Pulmonary artery endothelial cell (primary cell): ENCODE data around the gene SLC36A3. TPM values are rescaled to one million over a fixed set of nuclear protein-coding genes. Genes with fewer than 3 reads are reported as not detected.
A peak's percentile ranks its signal among the peaks of the same experiment; 100 is the strongest.
"Not testable (repeated sequence)": the region's sequence is repeated elsewhere in the genome, so short reads cannot be mapped to it uniquely, and the experiment has no call there.

Experiments
- DNase-seq: peaks from one replicate; pipeline ENCODE4 v3.0.0-alpha.2; 2011; ENCODE audit warnings: low read depth, low spot score
- total RNA-seq: library from RNA; depleted of rRNA; stranded (reverse); fragments of >200 nt; gene quantifications from 2 replicates; pipeline ENCODE4 v1.2.3, GENCODE V29; 2014

The SLC36A3 gene
- not detected in 2 replicates for total RNA-seq

DNA sequence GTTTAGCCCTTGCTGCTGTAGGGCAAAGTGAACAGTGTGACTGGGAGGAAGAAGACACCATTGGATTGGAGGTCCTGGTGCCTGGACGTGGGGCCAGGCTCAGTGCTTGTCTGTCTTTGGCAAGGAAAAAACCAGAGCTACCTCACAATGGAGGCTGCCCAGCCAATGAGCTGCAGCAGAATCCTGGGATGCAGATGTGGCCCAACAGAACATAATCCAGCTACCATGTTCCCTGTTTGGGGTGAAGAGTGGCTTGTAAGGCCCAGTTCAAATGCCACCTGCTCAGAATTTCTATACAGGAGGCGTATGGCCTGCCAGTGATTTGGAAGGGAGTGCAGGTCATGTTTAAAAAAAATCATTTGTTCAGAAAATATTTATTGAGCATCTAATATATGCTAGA is at the start of gene SLC36A3:
TSS of gene SLC36A3 (minus strand) at position 101 of the 400 bp plus-strand sequence. CDS start 412 bp downstream, outside the sequence.
- no peak for DNase-seq

DNA sequence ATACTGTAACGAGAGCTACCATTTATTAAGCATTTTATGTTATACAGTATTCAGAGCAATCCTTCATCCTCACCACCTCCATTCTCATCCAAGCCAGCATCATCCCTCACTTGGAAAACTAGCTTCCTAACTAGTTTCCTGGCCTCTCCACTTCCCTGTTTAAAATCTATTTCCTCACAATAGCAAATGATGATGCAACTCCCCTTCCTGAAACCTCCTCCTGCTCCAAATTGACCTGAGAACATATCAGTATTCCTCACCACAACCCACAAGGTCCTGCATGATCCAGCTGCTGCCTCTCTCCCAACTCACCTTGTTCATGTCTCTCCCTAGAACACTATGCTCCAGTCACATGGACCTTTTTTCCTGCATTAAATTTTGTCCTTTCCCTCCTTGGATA is 48.1 kb upstream of the SLC36A3 start:
- no peak for DNase-seq

DNA sequence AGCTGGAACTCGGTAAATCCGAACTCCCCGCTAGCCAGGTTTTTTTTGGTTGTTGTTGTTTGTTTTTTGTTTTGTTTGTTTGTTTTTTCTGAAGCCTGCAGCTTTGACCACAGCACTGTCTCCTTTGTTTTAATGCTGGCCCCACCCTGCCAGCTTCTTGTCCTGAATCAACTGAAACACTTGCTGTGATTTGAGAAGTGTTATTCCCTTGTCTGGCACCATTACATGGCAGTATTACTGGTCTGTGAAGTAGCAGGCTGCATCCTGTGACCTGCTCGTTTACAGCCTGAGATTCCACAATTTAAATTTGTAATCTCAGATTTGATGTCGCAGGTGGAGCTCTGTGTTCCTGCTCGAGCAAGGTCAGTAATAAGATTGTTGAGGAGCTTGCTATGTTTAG is 45.2 kb upstream of the SLC36A3 start:
- no peak for DNase-seq

DNA sequence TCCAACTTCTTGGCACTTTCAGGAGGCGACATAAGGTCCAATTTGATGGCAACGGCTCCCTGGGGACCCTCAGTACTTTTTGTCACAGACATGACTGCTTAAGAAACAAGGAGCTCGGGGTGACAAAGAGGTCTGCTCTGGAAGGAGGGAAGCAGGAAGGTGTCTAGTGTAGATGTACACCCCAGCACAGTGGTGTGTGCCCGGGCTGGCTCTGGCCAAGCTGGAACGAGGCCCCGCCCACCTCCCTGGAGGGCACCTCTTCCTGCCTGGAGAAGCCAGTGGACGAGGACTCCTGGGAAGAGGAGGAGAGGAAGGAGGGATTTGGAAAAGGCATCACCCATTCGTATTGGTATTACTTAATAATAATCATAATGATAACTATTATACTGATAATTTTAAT is 43.8 kb upstream of the SLC36A3 start, which contains the start of gene SLC36A2:
TSS of gene SLC36A2 (minus strand) at position 191 of the 400 bp plus-strand sequence. CDS start at position 92, 99 bp downstream.
- no peak for DNase-seq

DNA sequence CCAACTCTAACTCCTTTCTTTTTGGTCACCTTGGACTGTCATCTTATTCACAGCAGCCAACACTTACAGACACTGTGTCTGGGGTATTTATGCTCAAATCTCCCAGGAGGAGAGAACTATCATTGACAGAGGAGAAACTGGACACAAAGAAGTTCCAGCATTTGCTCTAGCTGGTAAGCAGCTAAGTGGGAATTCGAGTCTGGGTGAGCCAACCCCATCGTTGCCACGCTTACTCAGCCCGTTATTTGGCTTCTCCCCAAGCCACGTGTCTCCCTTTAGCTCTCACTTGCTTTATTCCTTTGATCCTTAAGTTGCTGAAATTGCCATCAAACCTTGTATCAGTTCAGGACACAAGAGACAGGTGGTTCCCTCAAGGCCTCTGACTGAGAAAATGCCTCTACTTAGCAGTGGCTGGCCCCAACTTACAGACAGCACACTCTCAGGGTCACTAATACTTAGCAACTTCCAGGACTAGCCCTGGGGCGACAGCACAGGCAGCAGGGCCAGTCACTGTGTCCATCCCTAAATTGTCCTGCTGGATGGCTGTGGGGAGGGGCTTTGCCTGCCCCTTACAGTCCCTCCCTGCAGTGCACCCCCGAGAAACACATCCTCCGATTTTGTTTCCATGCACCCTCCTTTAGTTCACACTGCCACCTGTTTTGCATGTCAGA is 42.4 kb upstream of the SLC36A3 start:
- DNase-seq = no peak

DNA sequence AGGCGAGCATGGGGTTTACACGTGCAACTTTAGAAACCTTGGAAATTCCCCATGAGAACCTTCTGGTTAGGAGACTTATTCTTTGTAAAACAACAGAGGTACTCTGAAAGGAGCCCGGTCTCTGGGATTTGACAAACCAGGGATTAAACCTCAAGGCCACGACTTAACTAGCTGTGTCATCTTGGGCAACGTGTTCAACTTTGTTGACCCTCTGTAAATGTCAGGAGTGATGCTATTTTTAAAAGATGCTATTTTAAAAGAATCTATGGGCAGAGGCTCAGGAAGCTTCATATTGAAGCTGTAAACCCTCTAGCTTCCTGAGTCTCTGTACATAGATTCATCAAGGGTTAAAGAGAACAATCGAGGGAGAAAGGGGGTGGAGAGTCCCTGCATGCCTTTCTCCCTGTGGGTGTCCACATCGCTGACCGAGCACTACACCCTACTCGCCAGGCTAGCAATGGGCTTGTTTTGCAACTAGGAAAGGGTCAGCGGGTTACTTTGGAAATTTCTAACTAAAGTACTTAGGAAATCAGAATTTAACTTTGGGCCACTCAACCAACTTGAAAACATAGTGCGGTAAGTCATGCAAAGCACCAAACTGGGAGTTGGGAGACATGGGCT is 41.7 kb upstream of the SLC36A3 start:
- no peak for DNase-seq

DNA sequence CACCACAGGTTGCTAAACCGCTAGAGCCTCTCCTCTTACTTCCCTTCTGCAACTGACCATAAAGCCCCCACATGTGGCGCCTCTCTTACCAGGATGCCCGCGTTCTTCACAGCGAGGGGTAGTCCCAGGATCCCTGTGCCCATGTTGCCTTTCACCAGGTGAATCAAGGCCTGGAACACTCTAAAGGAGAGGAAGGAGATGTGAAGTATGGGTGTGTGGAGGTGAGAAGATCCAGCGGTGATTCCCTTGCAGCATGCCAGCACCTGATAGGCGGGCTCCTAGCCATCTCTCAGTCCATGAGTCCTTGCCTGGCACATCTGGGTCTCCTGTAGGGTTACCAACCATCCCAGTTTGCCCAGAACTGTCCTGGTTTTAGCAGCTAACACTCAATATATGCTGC is 40.5 kb upstream of the SLC36A3 start:
- no peak for DNase-seq

DNA sequence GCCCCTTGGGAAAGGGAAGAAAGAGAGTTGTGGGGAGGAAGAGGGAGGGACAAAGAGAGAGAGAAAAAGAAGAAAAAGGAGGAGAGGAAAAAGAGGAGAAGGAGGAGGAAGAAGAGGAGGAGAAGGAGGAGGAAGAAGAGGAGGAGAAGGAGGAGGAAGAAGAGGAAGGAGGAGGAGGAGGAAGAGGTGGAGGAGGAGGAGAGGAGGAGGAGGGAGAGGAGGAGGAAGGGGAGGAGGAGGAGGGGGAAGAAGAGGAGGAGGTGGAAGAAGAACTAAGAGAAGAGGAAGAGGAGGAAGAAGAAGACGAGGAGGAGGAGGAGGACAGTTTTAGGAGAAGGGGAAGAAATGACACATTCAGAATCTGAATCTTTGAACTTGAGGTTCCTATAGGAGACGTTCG is 36.4 kb upstream of the SLC36A3 start:
- no peak for DNase-seq

DNA sequence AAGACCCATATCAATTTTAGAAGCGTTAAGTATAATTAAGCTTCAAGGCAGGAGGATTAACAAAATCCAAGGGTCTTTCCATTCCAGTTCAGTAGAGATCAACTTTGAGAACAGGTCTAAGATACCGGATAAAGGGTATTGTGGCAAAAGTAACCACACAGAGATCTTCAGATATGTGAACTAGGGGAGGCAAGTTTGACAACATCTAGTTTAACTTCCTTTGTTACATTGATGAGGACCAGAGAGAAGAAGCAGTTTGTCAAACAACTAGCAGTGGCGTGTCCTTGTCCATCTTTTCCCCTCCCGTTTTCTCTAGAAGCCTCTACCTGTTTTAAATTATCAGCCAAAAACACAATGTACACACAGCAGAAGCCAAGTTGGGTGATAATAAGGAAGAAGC is 35.2 kb upstream of the SLC36A3 start:
- no peak for DNase-seq

DNA sequence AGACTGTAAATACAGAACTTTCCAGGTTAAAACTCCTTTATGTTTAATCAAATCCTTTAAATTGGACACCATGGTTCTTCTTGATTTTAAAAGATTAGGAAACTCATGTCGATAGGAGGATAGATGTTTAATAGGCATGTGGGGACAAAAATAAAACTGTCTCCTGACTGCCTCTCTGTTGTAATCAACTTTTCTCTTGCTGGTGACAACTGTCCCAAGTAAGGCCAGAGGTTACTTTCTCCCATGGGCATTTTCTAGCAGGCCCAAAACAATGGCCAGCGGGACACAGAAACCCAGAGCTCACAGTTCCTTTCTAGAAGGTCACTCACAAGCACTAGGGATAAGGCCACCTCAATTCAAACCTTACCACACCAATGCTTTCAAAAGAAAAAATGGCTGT is 29.3 kb upstream of the SLC36A3 start:
- no peak for DNase-seq

DNA sequence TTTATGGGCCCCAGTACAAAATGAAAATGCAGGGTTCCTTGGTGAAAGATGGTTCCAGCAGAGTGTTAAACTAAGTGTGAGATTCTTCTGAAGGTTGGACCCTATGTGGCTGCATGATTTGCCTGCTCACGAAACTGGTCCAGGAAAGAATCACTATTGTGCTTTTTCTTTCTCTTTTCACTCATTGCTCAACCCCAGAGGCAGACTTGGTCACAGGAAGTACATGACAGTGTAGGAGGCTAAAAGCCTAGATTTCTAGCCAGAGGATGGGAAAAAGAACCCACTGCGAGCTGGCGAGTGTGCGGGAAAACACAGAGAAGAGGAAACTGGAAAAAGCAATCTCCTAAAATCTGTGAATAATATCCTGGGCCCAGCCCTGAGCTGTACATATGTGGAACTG is 25.2 kb upstream of the SLC36A3 start:
- no peak for DNase-seq

DNA sequence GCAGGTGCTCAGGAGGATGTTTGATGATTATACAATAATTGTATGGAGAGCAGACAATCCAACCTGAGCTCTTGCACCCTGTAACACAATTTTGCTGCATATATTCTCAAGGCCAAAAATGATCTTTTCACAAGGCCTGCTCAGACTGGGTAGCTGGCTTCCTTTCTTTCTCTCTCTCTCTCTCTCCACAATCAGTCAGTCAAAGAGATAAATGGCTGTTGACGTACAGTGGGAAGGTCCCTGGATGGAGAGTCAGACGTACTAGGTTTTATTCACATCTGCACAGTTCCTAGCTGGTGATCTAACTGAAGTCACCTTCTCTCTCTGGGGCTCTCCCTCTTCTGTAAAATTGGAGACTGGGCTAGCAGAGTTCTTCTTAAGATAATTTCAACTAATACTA is 24.0 kb upstream of the SLC36A3 start:
- no peak for DNase-seq

DNA sequence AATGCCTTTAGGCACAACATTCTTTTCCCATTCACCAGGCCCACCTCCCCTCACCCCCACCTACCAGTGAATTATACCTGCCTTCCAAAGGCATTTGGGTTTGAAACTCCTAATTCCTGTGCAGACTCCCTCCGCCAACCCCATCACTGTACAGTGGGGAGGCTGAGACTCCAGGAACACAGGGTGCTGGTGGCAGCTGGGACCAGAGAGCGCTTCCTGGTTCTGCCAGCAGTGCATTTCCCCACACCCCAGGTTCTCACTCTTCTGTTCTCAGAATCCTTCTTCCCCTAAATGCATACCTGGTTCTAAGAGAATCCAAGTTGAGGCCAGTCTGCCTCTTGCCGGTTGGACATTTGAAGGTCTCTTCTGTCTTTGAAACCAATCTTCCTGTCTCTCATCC is 22.7 kb upstream of the SLC36A3 start:
- no peak for DNase-seq

DNA sequence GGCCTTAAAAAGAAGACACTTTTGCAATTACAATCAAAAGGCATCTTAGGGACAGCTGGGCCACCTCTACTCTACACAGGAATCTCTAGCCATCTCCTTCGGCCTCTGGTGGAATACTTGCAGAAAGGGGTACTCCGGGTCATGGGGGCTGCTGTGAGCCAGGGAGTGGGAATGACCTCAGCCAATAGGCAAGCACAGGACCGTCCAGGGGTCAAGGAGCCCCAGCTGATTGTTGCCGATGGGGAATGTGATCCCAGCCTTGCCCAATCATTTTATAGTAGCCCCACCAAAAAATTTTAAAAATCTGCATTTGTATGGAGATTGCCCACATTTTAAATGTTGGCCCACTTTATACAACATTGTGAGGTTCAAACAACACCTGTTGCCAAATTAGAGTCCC is 16.9 kb upstream of the SLC36A3 start:
- DNase-seq = no peak

DNA sequence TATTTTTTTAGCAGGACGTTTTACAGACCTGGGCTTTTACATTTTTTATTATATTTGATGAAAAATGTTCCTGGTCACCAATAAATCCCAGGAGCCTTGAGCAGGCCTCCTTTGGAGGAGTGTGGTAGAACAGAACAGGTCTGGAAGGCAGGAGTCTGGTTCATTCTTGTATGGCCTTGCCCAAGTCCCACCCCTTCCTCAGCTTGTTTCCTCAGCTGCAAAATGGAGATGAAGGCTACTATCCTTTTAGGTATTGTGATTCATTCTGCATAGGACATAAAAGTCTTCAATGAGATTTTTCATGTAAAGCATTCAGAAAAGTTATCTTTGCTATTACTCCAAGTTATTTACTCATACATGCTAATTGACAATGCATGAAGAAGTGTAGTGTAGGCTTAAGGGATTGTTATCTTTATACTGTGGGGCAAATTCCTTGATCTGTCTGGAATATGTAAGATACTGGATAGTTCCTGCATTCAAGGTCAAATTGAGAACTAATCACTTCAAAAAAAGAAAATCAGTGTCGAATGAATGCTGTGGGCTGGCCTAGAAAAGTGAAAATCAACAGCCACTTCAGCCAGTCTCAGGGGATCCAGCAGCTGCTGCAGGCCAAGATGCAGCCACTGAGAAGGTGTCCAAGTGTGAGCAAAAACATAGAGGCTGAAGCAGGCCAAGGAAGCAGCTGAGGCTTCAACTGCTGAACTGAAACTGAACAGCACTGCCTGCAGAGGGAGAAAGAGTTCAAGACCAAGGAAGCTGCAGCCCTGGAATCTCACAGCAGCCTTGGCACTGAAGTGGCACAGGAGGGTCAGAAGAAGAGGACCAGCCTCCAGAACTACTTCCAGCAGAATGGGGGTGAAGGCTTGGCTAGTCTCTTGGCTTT is 15.5 kb upstream of the SLC36A3 start:
- DNase-seq = no peak

DNA sequence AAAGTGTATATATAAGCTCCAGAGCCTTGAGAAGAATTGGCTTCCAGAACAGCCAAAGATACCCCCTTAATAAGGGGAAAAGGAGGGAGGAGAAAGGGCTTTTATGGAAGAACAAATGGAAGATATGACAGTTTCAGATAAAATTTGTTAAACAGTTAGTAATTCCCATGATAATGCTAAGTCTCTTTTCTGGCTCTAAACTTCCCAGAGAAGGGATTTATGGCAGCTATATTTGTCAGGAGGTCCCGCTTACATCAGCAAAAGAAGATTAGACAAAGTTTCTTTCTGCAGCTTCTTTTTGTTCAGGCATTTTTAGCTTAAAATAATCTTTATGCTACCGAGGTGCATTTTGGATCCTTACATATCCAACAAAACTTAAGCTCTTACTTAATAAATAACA is 14.3 kb upstream of the SLC36A3 start:
- no peak for DNase-seq

DNA sequence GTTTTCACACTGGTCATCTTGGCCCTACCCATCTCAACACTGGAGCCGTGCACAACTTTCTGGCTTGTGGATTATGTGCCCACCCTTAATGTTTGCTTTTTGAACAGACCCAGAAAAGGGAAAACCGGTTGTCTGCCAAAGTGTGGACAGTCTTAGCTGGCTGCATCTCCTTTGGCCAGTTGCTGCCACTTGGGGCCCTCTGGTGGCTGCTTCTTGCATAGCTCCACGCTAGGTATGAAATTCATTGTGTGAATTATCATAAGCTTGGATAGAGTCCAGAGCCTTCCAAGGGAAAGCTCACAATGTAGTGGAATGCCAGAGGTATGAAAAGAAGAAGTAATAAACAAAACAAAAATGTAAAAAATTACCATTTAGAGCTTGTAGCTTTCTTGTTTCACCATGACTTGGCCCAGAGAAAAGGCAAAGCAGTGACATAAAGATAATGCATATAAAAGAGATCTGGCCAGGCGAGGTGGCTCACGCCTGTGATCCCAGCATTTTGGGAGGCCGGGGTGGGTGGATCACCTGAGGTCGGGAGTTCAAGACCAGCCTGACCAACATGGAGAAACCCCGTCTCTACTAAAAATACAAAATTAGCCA is 12.5 kb upstream of the SLC36A3 start:
- DNase-seq = peak; percentile 30

DNA sequence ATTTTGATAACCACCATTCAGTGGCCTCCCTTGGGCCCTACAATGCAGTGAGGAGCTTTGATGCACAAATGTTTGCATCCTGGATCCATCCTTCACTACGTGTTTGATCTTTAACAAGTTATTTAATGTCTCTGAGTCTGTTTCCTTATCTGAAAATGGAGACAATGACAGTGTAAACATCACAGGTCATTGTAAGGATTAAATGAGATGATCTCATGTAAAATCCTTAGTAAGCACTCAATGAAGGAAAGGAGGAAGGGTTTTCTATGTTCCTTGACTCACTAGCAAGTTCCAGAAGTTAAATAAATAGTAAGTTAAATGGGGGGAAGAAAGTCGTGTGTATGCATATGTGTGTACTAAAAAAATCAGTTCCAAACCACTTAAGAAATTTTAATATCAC is 9.8 kb upstream of the SLC36A3 start:
- DNase-seq = no peak

DNA sequence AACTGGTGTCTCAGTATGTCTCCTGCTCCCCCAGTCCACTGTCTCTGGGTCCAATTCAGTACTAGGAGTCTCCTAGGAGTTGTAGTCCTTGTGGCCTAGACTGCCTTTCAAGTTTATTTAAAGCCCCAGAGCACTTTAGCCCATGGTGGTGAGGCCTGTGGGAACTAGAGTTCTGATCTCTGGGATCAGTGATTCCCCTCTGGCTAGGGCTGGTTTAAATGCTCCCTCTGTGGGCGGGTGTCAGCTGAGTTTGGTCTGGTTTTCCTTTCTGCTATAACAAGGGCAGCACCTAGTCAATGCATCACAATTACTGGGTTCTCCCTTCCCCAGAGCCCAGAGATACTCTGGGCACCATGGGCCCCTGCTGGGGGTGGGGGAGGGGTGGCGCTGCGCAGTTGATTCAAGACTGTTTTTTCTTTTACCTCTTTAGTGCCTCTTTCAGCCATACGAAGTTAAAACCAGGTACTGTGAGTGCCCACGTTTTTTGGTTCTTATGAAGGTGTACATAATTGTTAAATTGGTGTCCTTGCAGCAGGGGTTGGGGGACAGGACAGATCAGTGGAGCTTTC is 9.3 kb upstream of the SLC36A3 start:
- no peak for DNase-seq

DNA sequence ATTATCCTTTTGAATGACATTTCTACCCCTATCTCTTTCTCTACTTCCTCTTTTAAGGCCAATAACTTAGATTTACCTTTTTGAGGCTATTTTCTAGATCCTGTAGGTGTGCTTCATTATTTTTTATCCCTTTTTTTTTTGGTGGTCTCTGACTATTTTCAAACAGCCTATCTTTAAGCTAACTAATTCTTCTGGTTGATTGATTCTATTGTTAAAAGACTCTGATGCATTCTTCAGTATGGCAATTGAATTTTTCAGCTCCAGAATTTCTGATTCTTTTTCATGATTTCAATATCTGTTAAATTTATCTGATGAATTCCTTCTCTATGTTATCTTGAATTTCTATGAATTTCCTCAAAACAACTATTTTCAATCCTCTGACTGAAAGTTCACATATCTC is 7.4 kb upstream of the SLC36A3 start:
- DNase-seq = no peak

DNA sequence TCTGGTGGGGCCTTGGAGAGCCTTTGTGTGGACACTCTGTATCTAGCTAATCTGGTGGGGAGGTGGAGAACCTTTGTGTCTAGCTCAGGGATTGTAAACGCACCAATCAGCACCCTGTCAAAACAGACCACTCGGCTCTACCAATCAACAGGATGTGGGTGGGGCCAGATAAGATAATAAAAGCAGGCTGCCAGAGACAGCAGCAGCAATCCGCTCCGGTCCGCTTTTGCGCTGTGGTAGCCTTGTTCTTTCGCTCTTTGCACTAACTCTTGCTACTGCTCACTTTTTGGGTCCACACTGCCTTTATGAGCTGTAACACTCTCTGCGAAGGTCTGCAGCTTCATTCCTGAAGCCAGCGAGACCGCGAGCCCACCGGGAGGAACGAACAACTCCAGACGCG is 6.3 kb upstream of the SLC36A3 start:
- not testable (repeated sequence) for DNase-seq

DNA sequence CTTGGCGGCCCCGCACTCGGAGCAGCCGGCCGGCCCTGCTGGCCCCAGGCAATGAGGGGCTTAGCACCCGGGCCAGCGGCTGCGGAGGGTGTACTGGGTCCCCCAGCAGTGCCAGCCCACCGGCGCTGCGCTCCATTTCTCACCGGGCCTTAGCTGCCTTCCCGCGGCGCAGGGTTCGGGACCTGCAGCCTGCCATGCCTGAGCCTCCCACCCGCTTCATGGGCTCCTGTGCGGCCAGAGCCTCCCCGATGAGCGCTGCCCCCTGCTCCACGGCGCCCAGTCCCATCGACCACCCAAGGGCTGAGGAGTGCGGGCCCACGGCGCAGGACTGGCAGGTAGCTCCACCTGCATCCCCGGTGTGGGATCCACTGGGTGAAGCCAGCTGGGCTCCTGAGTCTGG is 5.7 kb upstream of the SLC36A3 start:
- not testable (repeated sequence) for DNase-seq
